Tibial nerve (tissue), 4 donors: ENCODE measurements around the gene PROSER2.

Source experiments
- CTCF ChIP-seq, 5 experiments: fragments of 200-600 bp in 3 of 5; fragments of 450-650 bp in 2 of 5; sonication (generic) in 3 of 5; IDR thresholded peaks; one replicate each; pipeline ENCODE4 v1.5.1; 2016 to 2019; ENCODE audit warnings: antibody characterized with exemption in 5 of 5, mild to moderate bottlenecking in 3 of 5, moderate library complexity in 2 of 5
- EP300 ChIP-seq, 2 donors: sonication (generic); formaldehyde crosslinking; IDR thresholded peaks; one replicate each; pipeline ENCODE4 v1.6.1; 2017; ENCODE audit warnings: antibody characterized with exemption in 2 of 2, mild to moderate bottlenecking in 1 of 2
- POLR2A ChIP-seq, 2 donors: fragments of 450-650 bp; IDR thresholded peaks; one replicate each; pipeline ENCODE4 v1.6.1; 2017; ENCODE audit warnings: antibody characterized with exemption in 2 of 2, mild to moderate bottlenecking in 2 of 2, moderate library complexity in 2 of 2

GRCh38 chr10:11864727-11865126, 41.6 kb downstream of the PROSER2 start:
- TF ChIP-seq CTCF (IDR thresholded peaks at IDR 0.05) (no peak), POLR2A (IDR thresholded peaks at IDR 0.05) (no peak), EP300 (IDR thresholded peaks at IDR 0.05) (no peak)
